Endodermal cell (in vitro differentiated cells): ENCODE results near the gene LGALS3. TPM values are rescaled to one million over a fixed set of nuclear protein-coding genes. Genes with fewer than 3 reads are reported as not detected.

Experiments
- DNase-seq: peaks from one replicate; pipeline ENCODE4 v3.0.0-alpha.2; 2017
- H3K27ac ChIP-seq: 2 replicates; pipeline ENCODE4 v1.5.1; 2013; ENCODE audit warnings: mild to moderate bottlenecking, low read depth, low read length, moderate library complexity
- H3K27me3 ChIP-seq: 2 replicates; pipeline ENCODE4 v1.6.1; 2013; ENCODE audit warnings: mild to moderate bottlenecking, low read length, moderate library complexity; ENCODE audit not compliant: insufficient read depth, control insufficient read depth, poor library complexity, severe bottlenecking
- H3K36me3 ChIP-seq: 2 replicates; pipeline ENCODE4 v1.7.0; 2013; ENCODE audit warnings: mild to moderate bottlenecking, low read length, moderate library complexity; ENCODE audit not compliant: control insufficient read depth, insufficient read depth
- H3K4me1 ChIP-seq: one replicate; pipeline ENCODE4 v1.7.0; 2013; ENCODE audit warnings: low read length; ENCODE audit not compliant: control insufficient read depth, insufficient read depth
- H3K4me3 ChIP-seq: 2 replicates; pipeline ENCODE4 v1.5.1; 2013; ENCODE audit warnings: mild to moderate bottlenecking, low read length, moderate library complexity
- H3K9ac ChIP-seq: 2 replicates; pipeline ENCODE4 v1.6.1; 2013; ENCODE audit warnings: mild to moderate bottlenecking, low read length, moderate library complexity; ENCODE audit not compliant: poor library complexity, severe bottlenecking; ENCODE audit errors: extremely low read depth
- H3K9me3 ChIP-seq: 2 replicates; pipeline ENCODE4 v1.6.1; 2013; ENCODE audit warnings: mild to moderate bottlenecking, low read length, moderate library complexity; ENCODE audit not compliant: control insufficient read depth
- H3K27ac Mint-ChIP-seq: 2 replicates; pipeline ENCODE4 v1.8.0; 2020; ENCODE audit warnings: mixed read lengths
- H3K27me3 Mint-ChIP-seq: 2 replicates; pipeline ENCODE4 v1.8.0; 2021; ENCODE audit warnings: mild to moderate bottlenecking, mixed read lengths; ENCODE audit not compliant: insufficient read depth
- H3K36me3 Mint-ChIP-seq: 2 replicates; pipeline ENCODE4 v1.8.0; 2020; ENCODE audit warnings: low read depth, mixed read lengths
- H3K4me1 Mint-ChIP-seq: 2 replicates; pipeline ENCODE4 v1.8.0; 2020; ENCODE audit warnings: mixed read lengths
- H3K4me3 Mint-ChIP-seq: 2 replicates; pipeline ENCODE4 v1.8.0; 2020; ENCODE audit warnings: mild to moderate bottlenecking, moderate library complexity, mixed read lengths
- H3K9me3 Mint-ChIP-seq: 2 replicates; pipeline ENCODE4 v1.8.0; 2020; ENCODE audit warnings: mild to moderate bottlenecking, mixed read lengths
- CTCF ChIP-seq: fragments of 200-600 bp; sonication (generic); conservative IDR thresholded peaks from 2 replicates; pipeline ENCODE4 v1.5.0; 2021; ENCODE audit warnings: antibody characterized with exemption, mild to moderate bottlenecking
- WGBS, 2 experiments: methylation state at CpG; one replicate each; pipeline versions ENCODE4 v1.1.5 to v1.1.7; 2013; ENCODE audit warnings: missing lambda C conversion rate in 2 of 2, mixed read lengths in 1 of 2; ENCODE audit not compliant: insufficient coverage in 1 of 2, insufficient read length in 1 of 2; 5-methylcytosine and 5-hydroxymethylcytosine counted together
- total RNA-seq, 2 donors: library from RNA; stranded (reverse); fragmentation: NEBNext Ultra II Directional in 1 of 2; extraction: Animal tissue kit (Norgen Biotek cat#: 25700) in 1 of 2; gene quantifications; 2 replicates in 1 of 2; 3 replicates in 1 of 2; pipeline ENCODE4 v1.2.1, GENCODE V29; 2021

Gene LGALS3
- total RNA-seq, 2 donors from 2014 or later = 1.0 to 2.0 TPM

GRCh38 chr14:55102141-55102621 is 26.9 kb upstream of the LGALS3 start:
- no peaks in the 10 kb centered on the region for H3K36me3 ChIP-seq
- DNase-seq = peak; percentile 81
- no peak overlapping the region for H3K27ac ChIP-seq
- H3K4me1 ChIP-seq = peaks cover 10% of the 10 kb centered on the region
- no peak overlapping the region for H3K27ac Mint-ChIP-seq
- H3K36me3 Mint-ChIP-seq = no peaks in the 10 kb centered on the region
- WGBS, 2 experiments = 11 to 27% methylated on average over 5 to 6 of the region's 7 CpGs
- H3K4me3 Mint-ChIP-seq = no peak overlapping the region
- no peaks in the 10 kb centered on the region for H3K27me3 Mint-ChIP-seq
- H3K27me3 ChIP-seq = no peaks in the 10 kb centered on the region
- H3K9me3 Mint-ChIP-seq = peaks cover 11% of the 10 kb centered on the region
- no peak for TF ChIP-seq CTCF
- H3K9ac ChIP-seq = no peak overlapping the region
- H3K4me1 Mint-ChIP-seq = peaks cover 22% of the 10 kb centered on the region
- H3K4me3 ChIP-seq = no peak overlapping the region
- H3K9me3 ChIP-seq = peaks cover 10% of the 10 kb centered on the region

- Mint-ChIP-seq H3K27me3 (no peaks in the 10 kb centered on the region), H3K4me1 (peaks cover 29% of the 10 kb centered on the region), H3K9me3 (peaks cover 11% of the 10 kb centered on the region), H3K27ac (peak overlapping the region; percentile 74), H3K36me3 (no peaks in the 10 kb centered on the region), H3K4me3 (peak overlapping the region; percentile 6)
- no peak overlapping the region for H3K9ac ChIP-seq
- 18 to 24% methylated on average over 8 to 13 of the region's 13 CpGs for WGBS, 2 experiments
- H3K9me3 ChIP-seq = peaks cover 10% of the 10 kb centered on the region
- no peaks in the 10 kb centered on the region for H3K36me3 ChIP-seq
- no peak overlapping the region for H3K27ac ChIP-seq
- no peak for TF ChIP-seq CTCF
- DNase-seq = peak; percentile 93
- H3K4me1 ChIP-seq = peaks cover 10% of the 10 kb centered on the region
- H3K4me3 ChIP-seq = no peak overlapping the region
- H3K27me3 ChIP-seq = no peaks in the 10 kb centered on the region
Measured at GRCh38 chr14:55103005-55103640, 25.9 kb upstream of the LGALS3 start.

GRCh38 chr14:55103971-55104954 is 24.8 kb upstream of the LGALS3 start:
- H3K4me3 Mint-ChIP-seq = no peak overlapping the region
- no peaks in the 10 kb centered on the region for H3K27me3 Mint-ChIP-seq
- H3K27me3 ChIP-seq = no peaks in the 10 kb centered on the region
- H3K27ac ChIP-seq = no peak overlapping the region
- DNase-seq = no peak
- peaks cover 10% of the 10 kb centered on the region for H3K4me1 ChIP-seq
- H3K9me3 ChIP-seq = peaks cover 10% of the 10 kb centered on the region
- H3K27ac Mint-ChIP-seq = peak overlapping the region; percentile 74
- no peak overlapping the region for H3K4me3 ChIP-seq
- peaks cover 11% of the 10 kb centered on the region for H3K9me3 Mint-ChIP-seq
- H3K9ac ChIP-seq = no peak overlapping the region
- H3K4me1 Mint-ChIP-seq = peaks cover 29% of the 10 kb centered on the region
- WGBS, 2 experiments = 92 to 96% methylated on average over 5 to 6 of the region's 6 CpGs
- no peaks in the 10 kb centered on the region for H3K36me3 ChIP-seq
- H3K36me3 Mint-ChIP-seq = no peaks in the 10 kb centered on the region
- no peak for TF ChIP-seq CTCF
